B cell (primary cell): ENCODE measurements around the gene DHX35. TPM values are rescaled to one million over a fixed set of nuclear protein-coding genes. Genes with fewer than 3 reads are reported as not detected.

Source experiments
- ATAC-seq: fragments of 200-7000 bp; cut with Tn5 transposase; one replicate; pipeline ENCODE4 v1.10.0; 2021; ENCODE audit warnings: low read depth, mild to moderate bottlenecking, moderate number of reproducible peaks, moderate library complexity
- CTCF ChIA-PET: fragments of 350-600 bp; sonication (Branson Sonifier 250); formaldehyde crosslinking; loops from one replicate; lab custom pipeline; 2021; ENCODE audit warnings: antibody characterized with exemption, inconsistent platforms; lab: Charles Lee
- POLR2A ChIA-PET: fragments of 350-600 bp; sonication (Branson Sonifier 250); formaldehyde crosslinking; loops from one replicate; lab custom pipeline; 2021; ENCODE audit warnings: antibody characterized with exemption; lab: Charles Lee
- DNase-seq: peaks from one replicate; pipeline ENCODE4 v3.0.0; 2013
- H2AFZ ChIP-seq: 2 replicates; pipeline ENCODE4 v1.6.1; 2012; ENCODE audit warnings: mild to moderate bottlenecking, low read depth, low read length; ENCODE audit not compliant: insufficient read depth, poor library complexity, severe bottlenecking
- H3K27ac ChIP-seq, 2 donors: 1 replicate in 1 of 2; 2 replicates in 1 of 2; pipeline ENCODE4 v1.5.1; 2012 to 2013; ENCODE audit warnings: low read length in 2 of 2, mild to moderate bottlenecking in 2 of 2, moderate library complexity in 1 of 2
- H3K27me3 ChIP-seq, 4 experiments: fragments of 200-600 bp in 1 of 4; sonication (generic) in 1 of 4; replicated peaks in 1 of 4; 1 replicate in 2 of 4; 2 replicates in 2 of 4; pipeline versions ENCODE4 v1.6.1 to v1.7.0; 2013 to 2016; ENCODE audit warnings: low read length in 3 of 4, mild to moderate bottlenecking in 2 of 4, mixed read lengths in 1 of 4, moderate library complexity in 1 of 4; ENCODE audit not compliant: insufficient read depth in 4 of 4, control insufficient read depth in 3 of 4; ENCODE audit errors: control extremely low read depth in 1 of 4
- H3K36me3 ChIP-seq, 2 experiments: replicated peaks in 1 of 2; 1 replicate in 1 of 2; 2 replicates in 1 of 2; pipeline versions ENCODE4 v1.6.1 to v1.7.1; 2013; ENCODE audit warnings: low read length in 1 of 2; ENCODE audit not compliant: insufficient read depth in 2 of 2, control insufficient read depth in 1 of 2; ENCODE audit errors: control extremely low read depth in 1 of 2, extremely low read depth in 1 of 2
- H3K4me1 ChIP-seq, 2 donors: fragments of 200-600 bp in 1 of 2; sonication (generic) in 1 of 2; 1 replicate in 1 of 2; 2 replicates in 1 of 2; pipeline versions ENCODE4 v1.5.1 to v1.6.1; 2013 to 2017; ENCODE audit warnings: low read length in 2 of 2; ENCODE audit not compliant: control insufficient read depth in 2 of 2, insufficient read depth in 2 of 2
- H3K4me2 ChIP-seq: replicated peaks from 2 replicates; pipeline ENCODE3; 2012; ENCODE audit warnings: mild to moderate bottlenecking, low read depth, low read length; ENCODE audit not compliant: poor library complexity, severe bottlenecking
- H3K4me3 ChIP-seq, 5 experiments: fragments of 200-600 bp in 1 of 5; sonication (generic) in 1 of 5; 1 replicate in 3 of 5; 2 replicates in 2 of 5; pipeline versions ENCODE4 v1.5.1 to v1.7.0; 2011 to 2016; ENCODE audit warnings: low read length in 4 of 5, mild to moderate bottlenecking in 4 of 5, low read depth in 2 of 5, control low read depth in 1 of 5, moderate library complexity in 1 of 5; ENCODE audit not compliant: insufficient read depth in 1 of 5; ENCODE audit errors: control extremely low read depth in 1 of 5, extremely low read depth in 1 of 5
- H3K79me2 ChIP-seq: fragments of 200-600 bp; sonication (generic); one replicate; pipeline ENCODE4 v1.6.0; 2016; ENCODE audit warnings: low read length; ENCODE audit not compliant: control insufficient read depth, insufficient read depth
- H3K9ac ChIP-seq: fragments of 200-600 bp; sonication (generic); 2 replicates; pipeline ENCODE4 v1.6.1; 2017; ENCODE audit warnings: mild to moderate bottlenecking, low read length, moderate library complexity
- H3K9me3 ChIP-seq, 3 donors: one replicate each; pipeline versions ENCODE4 v1.6.1 to v1.7.1; 2013; ENCODE audit warnings: low read length in 2 of 3; ENCODE audit not compliant: control insufficient read depth in 2 of 3, insufficient read depth in 1 of 3; ENCODE audit errors: control extremely low read depth in 1 of 3
- H4K20me1 ChIP-seq: 2 replicates; pipeline ENCODE4 v1.6.0; 2012; ENCODE audit warnings: mild to moderate bottlenecking, low read length; ENCODE audit not compliant: insufficient read depth, control insufficient read depth, poor library complexity, severe bottlenecking
- H3K27ac Mint-ChIP-seq: one replicate; pipeline ENCODE4 v1.8.0; 2021; ENCODE audit warnings: mixed read lengths
- H3K27me3 Mint-ChIP-seq: one replicate; pipeline ENCODE4 v1.8.0; 2021; ENCODE audit warnings: mixed read lengths
- H3K4me1 Mint-ChIP-seq: one replicate; pipeline ENCODE4 v1.8.0; 2021; ENCODE audit warnings: mixed read lengths
- H3K4me3 Mint-ChIP-seq: one replicate; pipeline ENCODE4 v1.8.0; 2021; ENCODE audit warnings: mixed read lengths
- H3K9me3 Mint-ChIP-seq: one replicate; pipeline ENCODE4 v1.8.0; 2022; ENCODE audit warnings: mixed read lengths; ENCODE audit not compliant: insufficient read depth
- EZH2 ChIP-seq: IDR thresholded peaks from 2 replicates; pipeline ENCODE4 v1.6.1; 2012; ENCODE audit warnings: borderline replicate concordance, low read depth, mild to moderate bottlenecking, moderate library complexity, low read length; ENCODE audit not compliant: insufficient read depth, poor library complexity, severe bottlenecking
- WGBS: methylation state at CpG from one replicate; pipeline ENCODE4 v1.1.5; 2013; ENCODE audit warnings: missing lambda C conversion rate; ENCODE audit not compliant: insufficient coverage; 5-methylcytosine and 5-hydroxymethylcytosine counted together
- intact Hi-C: fragments of 100-400 bp; cut with micrococcal nuclease; formaldehyde crosslinking; loops from one replicate; pipeline ENCODE4 v1.10.0; 2022
- polyA plus RNA-seq: library from polyadenylated mRNA; depleted of rRNA; stranded (reverse); fragments of >200 nt; gene quantifications from 2 replicates; pipeline ENCODE4 v1.2.3, GENCODE V29; 2012
- total RNA-seq, 2 donors: library from RNA; stranded (reverse); fragments of 120-200 nt in 1 of 2; gene quantifications; 1 replicate in 1 of 2; 2 replicates in 1 of 2; pipeline versions ENCODE4 v1.2.3 to v1.2.4, GENCODE V29; 2013 to 2022
- TF ChIP-seq, protein P1 (sequence below): fragments of 200-600 bp; IDR thresholded peaks from one replicate; pipeline ENCODE4 v1.8.0; 2022; ENCODE audit warnings: antibody characterized with exemption, mild to moderate bottlenecking

Gene DHX35
- total and polyA plus RNA-seq, 2 donors (not counting 1 experiment from before 2014, with no cell fraction given) = 7.5 to 12.4 TPM

DNA sequence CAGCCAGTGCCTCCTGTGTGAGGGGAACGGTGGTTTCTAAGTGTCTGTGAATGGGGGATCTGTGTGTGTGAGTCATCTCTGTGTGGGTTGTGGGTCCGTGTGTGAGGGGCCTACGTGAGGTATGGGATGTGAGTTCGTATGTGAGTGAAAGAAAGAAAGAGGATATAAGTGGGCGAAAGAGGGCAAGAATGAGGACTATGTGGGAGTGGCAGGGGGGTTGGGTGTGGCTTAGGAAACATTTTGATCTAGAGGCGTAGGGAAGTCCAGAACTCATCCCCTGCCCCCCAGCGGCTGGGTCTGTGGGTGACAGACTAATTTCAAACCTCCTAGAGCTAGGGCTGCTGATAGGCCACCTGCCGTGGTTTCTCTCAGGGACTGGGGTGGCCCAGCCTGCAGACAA, 35.5 kb downstream of the DHX35 start:
- Mint-ChIP-seq H3K9me3 (no peaks in the 10 kb centered on the region), H3K4me1 (peaks cover 6% of the 10 kb centered on the region), H3K27me3 (no peaks in the 10 kb centered on the region), H3K4me3 (no peak overlapping the region), H3K27ac (peak overlapping the region; percentile 3)
- POLR2A ChIA-PET = no interaction called here
- Histone ChIP-seq H4K20me1 (no peaks in the 10 kb centered on the region), H3K4me2 (no peak overlapping the region), H2AFZ (no peak overlapping the region), H3K9ac (no peak overlapping the region), H3K9me3 (no peaks in the 10 kb centered on the region), H3K36me3 (peaks cover 0 to 55% of the 10 kb centered on the region in 2 experiments), H3K4me3 (no peak overlapping the region), H3K27me3 (no peaks in the 10 kb centered on the region), H3K4me1 (no peaks in the 10 kb centered on the region), H3K79me2 (no peaks in the 10 kb centered on the region), H3K27ac (no peak overlapping the region)
- ATAC-seq (peak; percentile 21), DNase-seq (peak; percentile 12)
- WGBS = 74% methylated on average over 8 of the region's 8 CpGs
- intact Hi-C loops = no loop called here
- CTCF ChIA-PET = interaction anchor here (0.7 to 2.9 kb wide), 5 partner anchors 14 to 350 kb away, joined by 3 to 9 read pairs (median 3); partner anchors contain the start of gene DHX35
- TF ChIP-seq, protein P1, sequence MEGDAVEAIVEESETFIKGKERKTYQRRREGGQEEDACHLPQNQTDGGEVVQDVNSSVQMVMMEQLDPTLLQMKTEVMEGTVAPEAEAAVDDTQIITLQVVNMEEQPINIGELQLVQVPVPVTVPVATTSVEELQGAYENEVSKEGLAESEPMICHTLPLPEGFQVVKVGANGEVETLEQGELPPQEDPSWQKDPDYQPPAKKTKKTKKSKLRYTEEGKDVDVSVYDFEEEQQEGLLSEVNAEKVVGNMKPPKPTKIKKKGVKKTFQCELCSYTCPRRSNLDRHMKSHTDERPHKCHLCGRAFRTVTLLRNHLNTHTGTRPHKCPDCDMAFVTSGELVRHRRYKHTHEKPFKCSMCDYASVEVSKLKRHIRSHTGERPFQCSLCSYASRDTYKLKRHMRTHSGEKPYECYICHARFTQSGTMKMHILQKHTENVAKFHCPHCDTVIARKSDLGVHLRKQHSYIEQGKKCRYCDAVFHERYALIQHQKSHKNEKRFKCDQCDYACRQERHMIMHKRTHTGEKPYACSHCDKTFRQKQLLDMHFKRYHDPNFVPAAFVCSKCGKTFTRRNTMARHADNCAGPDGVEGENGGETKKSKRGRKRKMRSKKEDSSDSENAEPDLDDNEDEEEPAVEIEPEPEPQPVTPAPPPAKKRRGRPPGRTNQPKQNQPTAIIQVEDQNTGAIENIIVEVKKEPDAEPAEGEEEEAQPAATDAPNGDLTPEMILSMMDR = no peak
- TF ChIP-seq EZH2 = no peak

DNA sequence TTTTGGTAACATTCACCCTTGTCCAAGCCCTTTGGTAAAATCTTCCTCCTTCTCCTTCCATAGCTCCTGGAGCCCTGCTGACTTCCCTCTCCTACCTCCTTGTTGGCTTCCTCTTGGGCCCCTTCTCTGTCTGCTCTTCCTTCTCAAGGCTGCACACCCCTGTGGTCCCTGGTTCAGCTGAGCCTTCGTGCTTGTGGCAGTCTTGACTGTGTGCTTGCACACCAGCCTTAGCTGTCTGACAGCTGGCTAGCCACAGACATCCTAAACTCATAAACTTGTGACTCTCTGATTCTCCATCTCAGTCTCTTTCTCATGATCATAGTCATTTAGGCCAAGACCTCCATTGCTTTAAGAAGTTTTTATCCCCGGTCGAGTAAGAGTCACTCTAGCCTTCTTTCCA, 37.1 kb downstream of the DHX35 start:
- H3K9ac ChIP-seq = no peak overlapping the region
- no peaks in the 10 kb centered on the region for H3K4me1 ChIP-seq
- no peak overlapping the region for H2AFZ ChIP-seq
- peaks cover 0 to 65% of the 10 kb centered on the region in 2 experiments for H3K36me3 ChIP-seq
- TF ChIP-seq, protein P1 = no peak
- TF ChIP-seq EZH2 = no peak
- H3K4me3 Mint-ChIP-seq = no peak overlapping the region
- WGBS = 93% methylated on average over 3 of the region's 3 CpGs
- ChIA-PET CTCF (interaction anchor here (2.9 kb wide), 1 partner anchor 50 kb away, joined by 9 read pairs; no protein-coding TSS in a partner anchor), POLR2A (no interaction called here)
- peaks cover 6% of the 10 kb centered on the region for H3K4me1 Mint-ChIP-seq
- DNase-seq (no peak), ATAC-seq (no peak)
- H3K4me2 ChIP-seq = no peak overlapping the region
- H4K20me1 ChIP-seq = no peaks in the 10 kb centered on the region
- H3K79me2 ChIP-seq = no peaks in the 10 kb centered on the region
- H3K9me3 Mint-ChIP-seq = no peaks in the 10 kb centered on the region
- H3K4me3 ChIP-seq = no peak overlapping the region
- H3K27me3 Mint-ChIP-seq = no peaks in the 10 kb centered on the region
- H3K9me3 ChIP-seq = no peaks in the 10 kb centered on the region
- intact Hi-C loops = no loop called here
- H3K27ac ChIP-seq = no peak overlapping the region
- no peak overlapping the region for H3K27ac Mint-ChIP-seq
- no peaks in the 10 kb centered on the region for H3K27me3 ChIP-seq
